HG03442 (cell line): ENCODE measurements around the gene IGFBP5.

Experiments used
- ATAC-seq: cut with Tn5 transposase; IDR thresholded peaks from one replicate; pipeline ENCODE4 v1.9.1; 2021; ENCODE audit warnings: mild to moderate bottlenecking, moderate library complexity; ENCODE audit not compliant: unreplicated experiment

Gene IGFBP5

GRCh38 chr2:216690456-216690852, 4.9 kb downstream of the IGFBP5 start:
- no peak for ATAC-seq

- no peak for ATAC-seq
These were observed 6.0 kb downstream of the IGFBP5 start for GRCh38 chr2:216689397-216689796.

GRCh38 chr2:216688731-216689340, 6.5 kb downstream of the IGFBP5 start:
- ATAC-seq: no peak

GRCh38 chr2:216687646-216688045, 7.7 kb downstream of the IGFBP5 start:
- no peak for ATAC-seq

- ATAC-seq: no peak
These were observed 8.2 kb downstream of the IGFBP5 start for GRCh38 chr2:216687111-216687510.

- ATAC-seq: no peak
These were observed 9.9 kb downstream of the IGFBP5 start for GRCh38 chr2:216685327-216685875.

- no peak for ATAC-seq
These were observed 11.5 kb downstream of the IGFBP5 start for GRCh38 chr2:216683846-216684245.

- no peak for ATAC-seq
These were observed 13.7 kb downstream of the IGFBP5 start for GRCh38 chr2:216681683-216682082.

GRCh38 chr2:216680951-216681629, 14.3 kb downstream of the IGFBP5 start:
- no peak for ATAC-seq

GRCh38 chr2:216679658-216680024, 15.7 kb downstream of the IGFBP5 start:
- ATAC-seq: no peak

GRCh38 chr2:216678813-216679657, 16.3 kb downstream of the IGFBP5 start:
- ATAC-seq: no peak

GRCh38 chr2:216678098-216678465, 17.3 kb downstream of the IGFBP5 start:
- ATAC-seq: no peak

GRCh38 chr2:216677439-216678097, 17.8 kb downstream of the IGFBP5 start:
- ATAC-seq: no peak

GRCh38 chr2:216676630-216677029, 18.7 kb downstream of the IGFBP5 start:
- no peak for ATAC-seq

GRCh38 chr2:216674376-216674775, 21.0 kb downstream of the IGFBP5 start:
- ATAC-seq: no peak

- no peak for ATAC-seq
These were observed 21.7 kb downstream of the IGFBP5 start for GRCh38 chr2:216673609-216674008.

- ATAC-seq: no peak
These were observed 22.3 kb downstream of the IGFBP5 start for GRCh38 chr2:216673021-216673420.

GRCh38 chr2:216672466-216672865, 22.9 kb downstream of the IGFBP5 start:
- ATAC-seq: no peak

GRCh38 chr2:216671791-216672343, 23.5 kb downstream of the IGFBP5 start:
- ATAC-seq: no peak

GRCh38 chr2:216671081-216671411, 24.3 kb downstream of the IGFBP5 start:
- ATAC-seq: no peak
